ENCODE data around the gene ANO1.

DNA sequence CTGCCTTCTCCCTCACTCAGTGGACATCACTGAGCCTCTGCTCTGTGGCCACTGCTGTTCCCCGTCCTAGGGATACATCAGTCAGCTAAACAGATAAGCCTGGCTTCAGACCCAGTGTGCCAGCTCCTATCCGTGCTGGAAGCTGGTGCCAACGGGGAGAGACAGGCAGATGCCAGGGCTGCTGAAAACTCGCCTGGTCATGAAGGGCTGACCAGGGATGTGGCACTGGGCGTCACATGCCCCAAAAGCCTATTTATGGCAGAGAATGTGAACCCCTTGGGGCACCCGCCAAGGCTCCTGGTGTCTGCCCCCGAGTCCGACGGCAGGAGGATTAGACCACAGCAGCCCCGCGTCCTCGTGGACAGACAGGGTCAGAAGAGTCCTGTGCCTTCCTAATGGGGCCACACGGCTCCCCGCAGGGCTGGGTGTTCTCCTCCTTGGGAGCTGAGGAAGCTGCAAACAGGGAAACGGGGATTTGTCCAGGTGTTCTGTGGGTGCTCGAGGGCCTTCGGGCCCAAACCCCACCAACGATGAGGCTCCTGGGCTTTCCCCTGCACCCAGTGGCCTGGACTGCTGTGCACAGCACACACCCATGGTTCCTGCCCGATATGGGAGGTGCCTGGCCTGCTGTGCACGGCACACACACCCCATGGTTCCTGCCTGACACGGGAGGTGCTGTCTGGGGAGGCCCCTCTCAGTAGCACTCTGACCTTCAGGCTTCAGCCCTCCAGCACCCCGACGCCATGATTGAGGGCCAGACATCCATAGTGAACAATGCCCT lies 19.9 kb downstream of the ANO1 start:
- TF ChIP-seq MXI1 (IDR thresholded peaks at IDR 0.05; ENCODE audit: low read depth, low read length) (no peak), YY1 (IDR thresholded peaks at IDR 0.05; ENCODE audit: low read depth) (no peak), POLR2AphosphoS5 (IDR thresholded peaks at IDR 0.05; ENCODE audit: low read depth, low read length) (no peak), RAD21 (IDR thresholded peaks at IDR 0.05; ENCODE audit: low read length) (no peak), RCOR1 (IDR thresholded peaks at IDR 0.05; ENCODE audit: low read length) (no peak), EP300 (IDR thresholded peaks at IDR 0.05; ENCODE audit: borderline replicate concordance in 1 of 2, low read depth in 1 of 2, low read length in 1 of 2) (no peak), EZH2phosphoT487 (IDR thresholded peaks at IDR 0.05; ENCODE audit: borderline replicate concordance, low read depth) (no peak)
- TF ChIP-seq, protein P1, sequence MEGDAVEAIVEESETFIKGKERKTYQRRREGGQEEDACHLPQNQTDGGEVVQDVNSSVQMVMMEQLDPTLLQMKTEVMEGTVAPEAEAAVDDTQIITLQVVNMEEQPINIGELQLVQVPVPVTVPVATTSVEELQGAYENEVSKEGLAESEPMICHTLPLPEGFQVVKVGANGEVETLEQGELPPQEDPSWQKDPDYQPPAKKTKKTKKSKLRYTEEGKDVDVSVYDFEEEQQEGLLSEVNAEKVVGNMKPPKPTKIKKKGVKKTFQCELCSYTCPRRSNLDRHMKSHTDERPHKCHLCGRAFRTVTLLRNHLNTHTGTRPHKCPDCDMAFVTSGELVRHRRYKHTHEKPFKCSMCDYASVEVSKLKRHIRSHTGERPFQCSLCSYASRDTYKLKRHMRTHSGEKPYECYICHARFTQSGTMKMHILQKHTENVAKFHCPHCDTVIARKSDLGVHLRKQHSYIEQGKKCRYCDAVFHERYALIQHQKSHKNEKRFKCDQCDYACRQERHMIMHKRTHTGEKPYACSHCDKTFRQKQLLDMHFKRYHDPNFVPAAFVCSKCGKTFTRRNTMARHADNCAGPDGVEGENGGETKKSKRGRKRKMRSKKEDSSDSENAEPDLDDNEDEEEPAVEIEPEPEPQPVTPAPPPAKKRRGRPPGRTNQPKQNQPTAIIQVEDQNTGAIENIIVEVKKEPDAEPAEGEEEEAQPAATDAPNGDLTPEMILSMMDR (IDR thresholded peaks at IDR 0.05), result no peak
- TF ChIP-seq, protein P2, sequence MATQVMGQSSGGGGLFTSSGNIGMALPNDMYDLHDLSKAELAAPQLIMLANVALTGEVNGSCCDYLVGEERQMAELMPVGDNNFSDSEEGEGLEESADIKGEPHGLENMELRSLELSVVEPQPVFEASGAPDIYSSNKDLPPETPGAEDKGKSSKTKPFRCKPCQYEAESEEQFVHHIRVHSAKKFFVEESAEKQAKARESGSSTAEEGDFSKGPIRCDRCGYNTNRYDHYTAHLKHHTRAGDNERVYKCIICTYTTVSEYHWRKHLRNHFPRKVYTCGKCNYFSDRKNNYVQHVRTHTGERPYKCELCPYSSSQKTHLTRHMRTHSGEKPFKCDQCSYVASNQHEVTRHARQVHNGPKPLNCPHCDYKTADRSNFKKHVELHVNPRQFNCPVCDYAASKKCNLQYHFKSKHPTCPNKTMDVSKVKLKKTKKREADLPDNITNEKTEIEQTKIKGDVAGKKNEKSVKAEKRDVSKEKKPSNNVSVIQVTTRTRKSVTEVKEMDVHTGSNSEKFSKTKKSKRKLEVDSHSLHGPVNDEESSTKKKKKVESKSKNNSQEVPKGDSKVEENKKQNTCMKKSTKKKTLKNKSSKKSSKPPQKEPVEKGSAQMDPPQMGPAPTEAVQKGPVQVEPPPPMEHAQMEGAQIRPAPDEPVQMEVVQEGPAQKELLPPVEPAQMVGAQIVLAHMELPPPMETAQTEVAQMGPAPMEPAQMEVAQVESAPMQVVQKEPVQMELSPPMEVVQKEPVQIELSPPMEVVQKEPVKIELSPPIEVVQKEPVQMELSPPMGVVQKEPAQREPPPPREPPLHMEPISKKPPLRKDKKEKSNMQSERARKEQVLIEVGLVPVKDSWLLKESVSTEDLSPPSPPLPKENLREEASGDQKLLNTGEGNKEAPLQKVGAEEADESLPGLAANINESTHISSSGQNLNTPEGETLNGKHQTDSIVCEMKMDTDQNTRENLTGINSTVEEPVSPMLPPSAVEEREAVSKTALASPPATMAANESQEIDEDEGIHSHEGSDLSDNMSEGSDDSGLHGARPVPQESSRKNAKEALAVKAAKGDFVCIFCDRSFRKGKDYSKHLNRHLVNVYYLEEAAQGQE (IDR thresholded peaks at IDR 0.05; ENCODE audit: low read depth, low read length), result no peak
- TF ChIP-seq, protein P3, sequence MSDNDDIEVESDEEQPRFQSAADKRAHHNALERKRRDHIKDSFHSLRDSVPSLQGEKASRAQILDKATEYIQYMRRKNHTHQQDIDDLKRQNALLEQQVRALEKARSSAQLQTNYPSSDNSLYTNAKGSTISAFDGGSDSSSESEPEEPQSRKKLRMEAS (IDR thresholded peaks at IDR 0.05; ENCODE audit: low read depth), result no peak
